ENCODE measurements around the gene C19orf33.

The C19orf33 gene

DNA sequence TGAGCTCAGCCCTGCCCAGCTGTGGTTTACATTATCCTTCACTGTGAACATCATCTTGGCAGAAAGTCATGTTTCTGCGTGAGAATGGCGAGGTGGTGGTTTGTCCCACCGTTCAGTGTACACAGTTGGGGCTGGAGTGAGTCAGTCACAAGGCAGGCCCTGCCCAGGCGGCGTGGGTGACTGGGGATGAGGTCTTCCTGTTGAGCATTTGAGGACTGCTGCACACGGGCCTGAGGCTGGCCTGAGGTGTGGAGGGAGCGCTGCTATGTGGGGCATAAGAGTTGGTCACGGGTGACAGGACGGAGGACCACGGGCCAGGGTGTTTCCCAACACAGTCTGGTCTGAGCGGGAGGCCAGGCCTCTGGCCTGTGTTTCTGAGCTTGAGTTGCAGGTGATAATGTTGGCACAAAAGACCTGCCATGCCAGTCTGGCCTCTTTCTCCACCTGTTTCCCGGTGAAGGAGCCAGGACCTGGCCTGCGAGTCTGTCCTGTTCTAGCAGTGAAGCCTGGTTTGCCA lies 13.4 kb upstream of the C19orf33 start:
- no peak for TF ChIP-seq TAF1 (IDR thresholded peaks at IDR 0.05; ENCODE audit: borderline replicate concordance, insufficient read depth, low read length)
- TF ChIP-seq FOXP2 (optimal IDR thresholded peaks at IDR 0.05; ENCODE audit: borderline replicate concordance, extremely low read depth, extremely low read length, insufficient read depth), result no peak
- TF ChIP-seq POLR2AphosphoS5 (IDR thresholded peaks at IDR 0.05; ENCODE audit: low read depth, low read length), result no peak
- no peak for TF ChIP-seq SIN3A (IDR thresholded peaks at IDR 0.05; ENCODE audit: borderline replicate concordance, insufficient read depth, low read length)
- TF ChIP-seq, protein P1, sequence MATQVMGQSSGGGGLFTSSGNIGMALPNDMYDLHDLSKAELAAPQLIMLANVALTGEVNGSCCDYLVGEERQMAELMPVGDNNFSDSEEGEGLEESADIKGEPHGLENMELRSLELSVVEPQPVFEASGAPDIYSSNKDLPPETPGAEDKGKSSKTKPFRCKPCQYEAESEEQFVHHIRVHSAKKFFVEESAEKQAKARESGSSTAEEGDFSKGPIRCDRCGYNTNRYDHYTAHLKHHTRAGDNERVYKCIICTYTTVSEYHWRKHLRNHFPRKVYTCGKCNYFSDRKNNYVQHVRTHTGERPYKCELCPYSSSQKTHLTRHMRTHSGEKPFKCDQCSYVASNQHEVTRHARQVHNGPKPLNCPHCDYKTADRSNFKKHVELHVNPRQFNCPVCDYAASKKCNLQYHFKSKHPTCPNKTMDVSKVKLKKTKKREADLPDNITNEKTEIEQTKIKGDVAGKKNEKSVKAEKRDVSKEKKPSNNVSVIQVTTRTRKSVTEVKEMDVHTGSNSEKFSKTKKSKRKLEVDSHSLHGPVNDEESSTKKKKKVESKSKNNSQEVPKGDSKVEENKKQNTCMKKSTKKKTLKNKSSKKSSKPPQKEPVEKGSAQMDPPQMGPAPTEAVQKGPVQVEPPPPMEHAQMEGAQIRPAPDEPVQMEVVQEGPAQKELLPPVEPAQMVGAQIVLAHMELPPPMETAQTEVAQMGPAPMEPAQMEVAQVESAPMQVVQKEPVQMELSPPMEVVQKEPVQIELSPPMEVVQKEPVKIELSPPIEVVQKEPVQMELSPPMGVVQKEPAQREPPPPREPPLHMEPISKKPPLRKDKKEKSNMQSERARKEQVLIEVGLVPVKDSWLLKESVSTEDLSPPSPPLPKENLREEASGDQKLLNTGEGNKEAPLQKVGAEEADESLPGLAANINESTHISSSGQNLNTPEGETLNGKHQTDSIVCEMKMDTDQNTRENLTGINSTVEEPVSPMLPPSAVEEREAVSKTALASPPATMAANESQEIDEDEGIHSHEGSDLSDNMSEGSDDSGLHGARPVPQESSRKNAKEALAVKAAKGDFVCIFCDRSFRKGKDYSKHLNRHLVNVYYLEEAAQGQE (IDR thresholded peaks at IDR 0.05; ENCODE audit: insufficient read depth in 1 of 2, low read depth in 2 of 2, low read length in 2 of 2), result no peak

DNA sequence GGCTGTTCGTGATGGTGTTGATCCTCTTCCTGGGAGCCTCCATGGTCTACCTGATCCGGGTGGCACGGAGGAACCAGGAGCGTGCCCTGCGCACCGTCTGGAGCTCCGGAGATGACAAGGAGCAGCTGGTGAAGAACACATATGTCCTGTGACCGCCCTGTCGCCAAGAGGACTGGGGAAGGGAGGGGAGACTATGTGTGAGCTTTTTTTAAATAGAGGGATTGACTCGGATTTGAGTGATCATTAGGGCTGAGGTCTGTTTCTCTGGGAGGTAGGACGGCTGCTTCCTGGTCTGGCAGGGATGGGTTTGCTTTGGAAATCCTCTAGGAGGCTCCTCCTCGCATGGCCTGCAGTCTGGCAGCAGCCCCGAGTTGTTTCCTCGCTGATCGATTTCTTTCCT lies 12.2 kb upstream of the C19orf33 start:
- no peak for TF ChIP-seq SIN3A (IDR thresholded peaks at IDR 0.05; ENCODE audit: borderline replicate concordance, insufficient read depth, low read length)
- TF ChIP-seq POLR2AphosphoS5 (IDR thresholded peaks at IDR 0.05; ENCODE audit: low read depth, low read length), result no peak
- TF ChIP-seq, protein P1 (IDR thresholded peaks at IDR 0.05; ENCODE audit: insufficient read depth in 1 of 2, low read depth in 2 of 2, low read length in 2 of 2), result no peak
- no peak for TF ChIP-seq FOXP2 (optimal IDR thresholded peaks at IDR 0.05; ENCODE audit: borderline replicate concordance, extremely low read depth, extremely low read length, insufficient read depth)
- TF ChIP-seq TAF1 (IDR thresholded peaks at IDR 0.05; ENCODE audit: borderline replicate concordance, insufficient read depth, low read length), result no peak

DNA sequence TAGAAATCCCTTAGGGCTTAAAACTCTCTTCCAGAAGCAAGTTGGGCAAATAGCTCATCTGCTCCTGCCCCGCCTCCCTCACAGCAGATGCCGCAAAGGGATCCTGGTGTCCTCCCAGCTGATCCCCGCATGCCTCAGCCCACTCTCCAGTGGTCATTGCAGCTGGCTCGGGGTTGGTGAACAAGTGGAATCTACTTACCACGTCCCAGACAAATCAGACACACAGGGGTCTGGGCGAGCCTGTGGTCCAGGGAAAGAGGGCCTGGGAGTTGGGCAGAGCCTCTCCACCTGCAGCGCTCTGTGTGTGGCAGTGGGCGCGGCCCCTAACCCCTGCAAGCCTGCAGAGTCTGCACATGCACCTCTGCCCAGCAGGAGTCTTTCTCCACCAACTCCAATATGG lies 10.8 kb upstream of the C19orf33 start:
- no peak for TF ChIP-seq SIN3A (IDR thresholded peaks at IDR 0.05; ENCODE audit: borderline replicate concordance, insufficient read depth, low read length)
- TF ChIP-seq POLR2AphosphoS5 (IDR thresholded peaks at IDR 0.05; ENCODE audit: low read depth, low read length), result no peak
- TF ChIP-seq, protein P1 (IDR thresholded peaks at IDR 0.05; ENCODE audit: insufficient read depth in 1 of 2, low read depth in 2 of 2, low read length in 2 of 2), result no peak
- no peak for TF ChIP-seq TAF1 (IDR thresholded peaks at IDR 0.05; ENCODE audit: borderline replicate concordance, insufficient read depth, low read length)
- TF ChIP-seq FOXP2 (optimal IDR thresholded peaks at IDR 0.05; ENCODE audit: borderline replicate concordance, extremely low read depth, extremely low read length, insufficient read depth), result no peak

GRCh38 chr19:38294090-38294489 lies 10.0 kb upstream of the C19orf33 start:
- TF ChIP-seq POLR2AphosphoS5 (IDR thresholded peaks at IDR 0.05; ENCODE audit: low read depth, low read length) (no peak), SIN3A (IDR thresholded peaks at IDR 0.05; ENCODE audit: borderline replicate concordance, insufficient read depth, low read length) (no peak), FOXP2 (optimal IDR thresholded peaks at IDR 0.05; ENCODE audit: borderline replicate concordance, extremely low read depth, extremely low read length, insufficient read depth) (no peak), TAF1 (IDR thresholded peaks at IDR 0.05; ENCODE audit: borderline replicate concordance, insufficient read depth, low read length) (no peak)
- TF ChIP-seq, protein P1 (IDR thresholded peaks at IDR 0.05; ENCODE audit: insufficient read depth in 1 of 2, low read depth in 2 of 2, low read length in 2 of 2), result no peak
